Esophagus muscularis mucosa (tissue), 4 donors: ENCODE results near the gene IQCC.

Source experiments
- CTCF ChIP-seq, 3 experiments: fragments of 200-600 bp in 2 of 3; fragments of 450-650 bp in 1 of 3; sonication (generic) in 2 of 3; IDR thresholded peaks; one replicate each; pipeline ENCODE4 v1.5.1; 2017 to 2019; ENCODE audit warnings: antibody characterized with exemption in 3 of 3, mild to moderate bottlenecking in 2 of 3, moderate library complexity in 1 of 3
- EP300 ChIP-seq: sonication (generic); formaldehyde crosslinking; IDR thresholded peaks from one replicate; pipeline ENCODE4 v1.6.1; 2017; ENCODE audit warnings: antibody characterized with exemption
- POLR2A ChIP-seq: fragments of 450-650 bp; IDR thresholded peaks from one replicate; pipeline ENCODE4 v1.6.1; 2017; ENCODE audit warnings: antibody characterized with exemption, moderate library complexity, mild to moderate bottlenecking, low read depth
- POLR2AphosphoS5 ChIP-seq, 2 donors: sonication (generic); formaldehyde crosslinking; IDR thresholded peaks; one replicate each; pipeline ENCODE4 v1.6.1; 2017; ENCODE audit warnings: antibody characterized with exemption in 2 of 2

- TF ChIP-seq CTCF (IDR thresholded peaks at IDR 0.05), result no peak
- no peak for TF ChIP-seq POLR2AphosphoS5 (IDR thresholded peaks at IDR 0.05)
- no peak for TF ChIP-seq POLR2A
- no peak for TF ChIP-seq EP300
Observed at GRCh38 chr1:32170991-32171390, 34.5 kb upstream of the IQCC start.
